Glutamatergic neuron (in vitro differentiated cells): ENCODE results near the gene PAQR7. TPM values are rescaled to one million over a fixed set of nuclear protein-coding genes. Genes with fewer than 3 reads are reported as not detected.

Experiments used
- DNase-seq: peaks from one replicate; pipeline ENCODE4 v3.0.0; 2022
- H3K27ac Mint-ChIP-seq: one replicate; pipeline ENCODE4 v1.8.0; 2020; ENCODE audit warnings: mild to moderate bottlenecking, mixed read lengths, inconsistent platforms; ENCODE audit not compliant: unreplicated experiment
- H3K27me3 Mint-ChIP-seq: one replicate; pipeline ENCODE4 v1.8.0; 2020; ENCODE audit warnings: mild to moderate bottlenecking, moderate library complexity, mixed read lengths, inconsistent platforms; ENCODE audit not compliant: unreplicated experiment
- H3K36me3 Mint-ChIP-seq: one replicate; pipeline ENCODE4 v1.8.0; 2020; ENCODE audit warnings: mild to moderate bottlenecking, mixed read lengths, inconsistent platforms; ENCODE audit not compliant: unreplicated experiment
- H3K4me1 Mint-ChIP-seq: one replicate; pipeline ENCODE4 v1.8.0; 2020; ENCODE audit warnings: mild to moderate bottlenecking, low read depth, mixed read lengths, inconsistent platforms; ENCODE audit not compliant: unreplicated experiment
- H3K4me3 Mint-ChIP-seq: one replicate; pipeline ENCODE4 v1.8.0; 2020; ENCODE audit warnings: mild to moderate bottlenecking, mixed read lengths, inconsistent platforms; ENCODE audit not compliant: unreplicated experiment
- H3K9me3 Mint-ChIP-seq: one replicate; pipeline ENCODE4 v1.8.0; 2020; ENCODE audit warnings: mild to moderate bottlenecking, moderate library complexity, mixed read lengths, inconsistent platforms; ENCODE audit not compliant: unreplicated experiment
- total RNA-seq: library from RNA; stranded (reverse); fragmentation: NEBNext Ultra II Directional; extraction: Animal tissue kit (Norgen Biotek cat#: 25700); gene quantifications from one replicate; pipeline ENCODE4 v1.2.1, GENCODE V29; 2021; ENCODE audit not compliant: unreplicated experiment
- TF ChIP-seq, protein P1 (sequence below): fragments of 200-600 bp; sonication (generic); IDR thresholded peaks from one replicate; pipeline ENCODE4 v1.5.0; 2021; ENCODE audit not compliant: partially characterized antibody, unreplicated experiment

Gene PAQR7
- total RNA-seq, 1 donor from 2014 or later: 6.4 TPM

DNA sequence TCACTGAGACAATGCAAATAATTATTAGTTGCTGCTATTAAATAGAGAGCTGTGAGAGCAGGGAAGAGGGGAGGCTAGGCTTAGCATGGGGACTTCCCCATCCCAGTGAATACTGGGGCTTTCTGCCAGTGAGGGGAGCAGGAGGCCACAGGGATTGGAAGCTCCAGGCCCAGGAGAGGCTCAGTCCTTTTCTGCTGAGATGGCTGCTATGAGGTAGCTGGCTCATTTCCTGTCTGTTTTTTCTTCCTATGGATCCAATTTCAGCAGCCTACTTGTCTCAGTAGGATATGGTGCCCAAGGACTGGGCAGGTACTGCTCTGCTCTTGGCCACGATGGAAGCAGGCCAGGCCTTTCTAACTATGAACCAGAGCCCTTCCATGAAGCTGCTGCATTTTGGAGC, 20.8 kb upstream of the PAQR7 start:
- Mint-ChIP-seq H3K27me3 (peaks cover 2% of the 10 kb centered on the region), H3K9me3 (peaks cover 5% of the 10 kb centered on the region), H3K27ac (peak overlapping the region; percentile 92)

GRCh38 chr1:25895365-25895990, 20.0 kb upstream of the PAQR7 start:
- H3K4me1 Mint-ChIP-seq: peaks cover 36% of the 10 kb centered on the region
- TF ChIP-seq, protein P1, sequence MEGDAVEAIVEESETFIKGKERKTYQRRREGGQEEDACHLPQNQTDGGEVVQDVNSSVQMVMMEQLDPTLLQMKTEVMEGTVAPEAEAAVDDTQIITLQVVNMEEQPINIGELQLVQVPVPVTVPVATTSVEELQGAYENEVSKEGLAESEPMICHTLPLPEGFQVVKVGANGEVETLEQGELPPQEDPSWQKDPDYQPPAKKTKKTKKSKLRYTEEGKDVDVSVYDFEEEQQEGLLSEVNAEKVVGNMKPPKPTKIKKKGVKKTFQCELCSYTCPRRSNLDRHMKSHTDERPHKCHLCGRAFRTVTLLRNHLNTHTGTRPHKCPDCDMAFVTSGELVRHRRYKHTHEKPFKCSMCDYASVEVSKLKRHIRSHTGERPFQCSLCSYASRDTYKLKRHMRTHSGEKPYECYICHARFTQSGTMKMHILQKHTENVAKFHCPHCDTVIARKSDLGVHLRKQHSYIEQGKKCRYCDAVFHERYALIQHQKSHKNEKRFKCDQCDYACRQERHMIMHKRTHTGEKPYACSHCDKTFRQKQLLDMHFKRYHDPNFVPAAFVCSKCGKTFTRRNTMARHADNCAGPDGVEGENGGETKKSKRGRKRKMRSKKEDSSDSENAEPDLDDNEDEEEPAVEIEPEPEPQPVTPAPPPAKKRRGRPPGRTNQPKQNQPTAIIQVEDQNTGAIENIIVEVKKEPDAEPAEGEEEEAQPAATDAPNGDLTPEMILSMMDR: peak; percentile 91
- peak overlapping the region; percentile 39 for H3K4me3 Mint-ChIP-seq
- peak overlapping the region; percentile 92 for H3K27ac Mint-ChIP-seq
- DNase-seq: peak; percentile 94
- no peaks in the 10 kb centered on the region for H3K36me3 Mint-ChIP-seq
- H3K27me3 Mint-ChIP-seq: peaks cover 2% of the 10 kb centered on the region
- H3K9me3 Mint-ChIP-seq: peaks cover 3% of the 10 kb centered on the region

More for the DNA sequence above, 20.8 kb upstream of the PAQR7 start:
- peaks cover 42% of the 10 kb centered on the region for H3K4me1 Mint-ChIP-seq
- TF ChIP-seq, protein P1: no peak
- no peaks in the 10 kb centered on the region for H3K36me3 Mint-ChIP-seq
- H3K4me3 Mint-ChIP-seq: peak overlapping the region; percentile 39
- DNase-seq: no peak

DNA sequence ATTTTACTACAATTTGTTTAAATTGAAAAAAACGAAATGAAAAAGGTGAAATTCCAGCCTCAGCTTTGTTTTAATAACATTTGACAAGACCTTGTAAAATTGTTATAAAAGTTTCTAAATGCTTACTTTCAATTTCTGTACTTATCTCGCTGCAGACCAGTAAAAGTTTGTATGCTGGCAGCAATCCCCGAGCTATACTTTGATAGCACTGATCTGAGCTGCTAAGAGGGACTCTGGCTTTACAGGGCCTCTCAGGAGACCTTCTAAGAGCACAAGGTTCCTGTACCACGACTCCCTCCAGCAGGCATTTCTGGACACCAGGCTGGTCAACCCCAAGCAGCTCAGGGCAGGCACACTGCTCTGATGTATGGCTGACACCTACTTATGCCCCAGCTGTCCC, 17.6 kb upstream of the PAQR7 start:
- TF ChIP-seq, protein P1: no peak
- Mint-ChIP-seq H3K4me1 (peaks cover 26% of the 10 kb centered on the region), H3K4me3 (no peak overlapping the region), H3K27me3 (peaks cover 4% of the 10 kb centered on the region), H3K36me3 (peaks cover 6% of the 10 kb centered on the region), H3K27ac (no peak overlapping the region), H3K9me3 (peaks cover 6% of the 10 kb centered on the region)
- no peak for DNase-seq

DNA sequence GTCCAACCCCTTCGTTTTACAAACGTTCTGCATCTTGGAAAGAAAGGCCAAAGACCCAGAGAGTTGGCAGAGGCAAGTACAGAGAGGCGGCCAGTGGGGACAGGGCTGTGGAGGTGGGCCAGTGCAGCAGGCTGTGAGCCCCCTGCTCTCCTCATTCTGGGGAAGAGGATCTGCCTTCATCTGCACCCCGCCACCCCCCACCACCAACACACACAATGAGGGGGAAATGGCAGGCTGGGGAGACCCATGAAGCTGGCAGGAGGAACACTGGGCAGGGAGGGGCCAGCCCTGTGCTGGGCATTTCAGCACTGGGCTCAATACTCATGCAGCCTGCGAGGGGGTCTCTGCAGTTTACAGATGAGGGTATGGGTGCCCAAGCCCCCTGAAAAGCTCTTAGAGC, 16.1 kb upstream of the PAQR7 start:
- no peak for DNase-seq
- peaks cover 13% of the 10 kb centered on the region for H3K36me3 Mint-ChIP-seq
- peaks cover 3% of the 10 kb centered on the region for H3K9me3 Mint-ChIP-seq
- peaks cover 21% of the 10 kb centered on the region for H3K4me1 Mint-ChIP-seq
- H3K4me3 Mint-ChIP-seq: no peak overlapping the region
- TF ChIP-seq, protein P1: no peak
- H3K27me3 Mint-ChIP-seq: peaks cover 2% of the 10 kb centered on the region
- no peak overlapping the region for H3K27ac Mint-ChIP-seq

GRCh38 chr1:25890239-25891034, 14.9 kb upstream of the PAQR7 start:
- Mint-ChIP-seq H3K4me1 (peaks cover 16% of the 10 kb centered on the region), H3K27ac (no peak overlapping the region), H3K36me3 (peaks cover 13% of the 10 kb centered on the region), H3K27me3 (peaks cover 4% of the 10 kb centered on the region), H3K9me3 (peaks cover 3% of the 10 kb centered on the region), H3K4me3 (no peak overlapping the region)
- no peak for DNase-seq
- TF ChIP-seq, protein P1: no peak
